Adrenal gland (tissue), 5 donors: ENCODE data around the gene SPON2.

Experiments
- CTCF ChIP-seq, 6 experiments: fragments of 450-650 bp in 4 of 6; fragments of 200-600 bp in 2 of 6; sonication (generic) in 1 of 6; IDR thresholded peaks; 1 replicate in 5 of 6; 2 replicates in 1 of 6; pipeline versions ENCODE4 v1.5.1 to v1.8.0; 2016 to 2021; ENCODE audit warnings: antibody characterized with exemption in 6 of 6, mild to moderate bottlenecking in 2 of 6, moderate library complexity in 1 of 6
- POLR2A ChIP-seq, 2 donors: fragments of 450-650 bp; IDR thresholded peaks; one replicate each; pipeline ENCODE4 v1.6.1; 2017; ENCODE audit warnings: antibody characterized with exemption in 2 of 2, mild to moderate bottlenecking in 2 of 2, moderate library complexity in 1 of 2
- donor health status: DM: no; HTN: no; CAD: no.

GRCh38 chr4:1150875-1151274 is 21.5 kb downstream of the SPON2 start:
- no peak for TF ChIP-seq CTCF (IDR thresholded peaks at IDR 0.05)
- no peak for TF ChIP-seq POLR2A (IDR thresholded peaks at IDR 0.05)
